Prostate gland (tissue), 2 donors: ENCODE measurements around the gene MBP.

Experiments
- CTCF ChIP-seq, 4 experiments: fragments of 200-600 bp in 2 of 4; fragments of 450-650 bp in 2 of 4; sonication (generic) in 2 of 4; IDR thresholded peaks; 1 replicate in 3 of 4; 2 replicates in 1 of 4; pipeline ENCODE4 v1.5.1; 2016 to 2019; ENCODE audit warnings: antibody characterized with exemption in 4 of 4, mild to moderate bottlenecking in 2 of 4, moderate library complexity in 2 of 4
- POLR2A ChIP-seq: fragments of 450-650 bp; IDR thresholded peaks from one replicate; pipeline ENCODE4 v1.6.1; 2016; ENCODE audit warnings: antibody characterized with exemption, mild to moderate bottlenecking
- POLR2AphosphoS5 ChIP-seq: sonication (generic); formaldehyde crosslinking; IDR thresholded peaks from one replicate; pipeline ENCODE4 v1.6.1; 2017; ENCODE audit warnings: antibody characterized with exemption

DNA sequence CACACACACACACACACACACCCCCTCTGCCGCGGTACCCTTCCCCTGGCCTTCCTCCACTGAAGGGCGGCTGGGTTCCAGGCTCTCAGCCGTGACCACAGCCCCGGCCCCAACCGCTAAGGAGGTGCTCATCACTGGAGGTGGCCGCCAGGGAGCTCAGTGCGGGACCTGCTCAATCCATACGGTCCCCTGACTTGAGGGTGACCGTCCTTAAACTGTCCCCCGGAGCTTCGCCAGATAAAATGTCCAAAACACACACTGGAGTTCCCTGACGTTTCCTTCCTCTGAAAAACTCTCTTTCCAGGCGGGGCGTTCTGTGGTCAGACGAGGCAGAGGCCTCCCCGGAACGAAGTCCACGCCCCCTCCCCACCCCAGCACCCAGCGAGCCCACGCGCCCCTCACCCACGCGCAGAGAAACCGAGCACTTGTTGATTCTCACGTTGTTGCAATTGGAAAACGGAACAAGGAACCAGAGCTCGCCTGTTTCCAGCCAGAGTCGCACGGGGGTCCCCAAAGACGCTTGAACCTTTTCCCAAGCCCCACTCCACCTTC is 1.4 kb downstream of the MBP start:
- peak; percentile 12 for TF ChIP-seq POLR2A
- no peak for TF ChIP-seq CTCF (IDR thresholded peaks at IDR 0.05)
- no peak for TF ChIP-seq POLR2AphosphoS5
